Heart left ventricle (tissue), 13 donors: ENCODE results near the gene ATP9B.

Source experiments
- POLR2A ChIP-seq, 2 donors: fragments of 450-650 bp; IDR thresholded peaks; one replicate each; pipeline ENCODE4 v1.6.1; 2017; ENCODE audit warnings: antibody characterized with exemption in 2 of 2, mild to moderate bottlenecking in 2 of 2, moderate library complexity in 2 of 2
- TF ChIP-seq, protein P1 (sequence below), 12 donors: fragments of 200-600 bp; sonication (generic) in 4 of 12; IDR thresholded peaks; one replicate each; pipeline versions ENCODE4 v1.5.0 to v1.8.0; 2018 to 2022; ENCODE audit warnings: antibody characterized with exemption in 12 of 12, mild to moderate bottlenecking in 5 of 12
- donor health status: ischemic (EF 13 %, LVEDD 7.1; RV severe dilation, severe dysfunction).
- donor health status: DM: no; HTN: yes; CAD: no.
- donor health status: DM: no; HTN: no; CAD: no.
- donor health status: ischemic (EF 25% LVEDD 6.9; RV normal size, moderate dysfunction).
- donor health status: ischemic (EF 25% LVEDD 5.7; RV mildly dilated, moderate dysfunction).
- donor health status: ischemic (EF 35%, LVEDD 5.7; RV mildly dilated, moderate dysfunction).
- donor health status: nonischemic (EF 11% LVEDD 7.7; RV severe dilation, severe dysfunction).
- donor health status: DM: yes; HTN: yes; CAD: no.
- donor health status: PGD.
- donor health status: ischemic (EF 29% LVEDD 5.4; RV normal size, mild dysfunction).
- donor health status: nonischemic (EF 23%, LVEDD 6.1; RV moderate dilation, normal function).

DNA sequence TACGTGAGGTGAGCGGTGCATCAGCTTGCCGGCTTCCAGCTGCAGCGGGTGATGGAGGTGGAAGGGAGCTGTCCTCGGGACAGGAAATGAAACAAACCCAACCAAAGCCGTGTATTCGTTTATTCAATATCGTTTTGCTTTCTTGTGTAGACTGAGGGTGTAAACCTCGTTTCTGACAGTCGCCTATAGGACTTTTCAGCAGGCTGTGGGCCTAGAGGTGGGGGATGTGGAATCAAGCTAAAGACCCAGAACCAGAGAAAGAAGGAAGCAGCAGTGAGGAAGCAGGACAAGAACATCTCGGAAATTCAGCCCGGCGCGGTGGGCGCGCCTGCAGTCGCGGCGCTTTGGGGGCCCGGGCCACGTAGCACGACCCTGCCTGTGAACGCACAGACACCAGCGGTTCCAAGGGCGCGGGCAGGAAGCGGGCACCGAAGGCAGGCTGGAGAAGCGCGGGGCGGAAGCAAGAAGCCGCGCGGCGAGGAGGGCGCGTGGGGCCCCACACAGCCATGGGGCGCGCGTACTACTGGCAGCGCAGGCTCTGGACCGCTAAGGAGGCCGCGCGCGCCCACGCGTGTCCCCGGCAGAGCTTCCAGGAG is 755 bp upstream of the ATP9B start:
- TF ChIP-seq, protein P1, sequence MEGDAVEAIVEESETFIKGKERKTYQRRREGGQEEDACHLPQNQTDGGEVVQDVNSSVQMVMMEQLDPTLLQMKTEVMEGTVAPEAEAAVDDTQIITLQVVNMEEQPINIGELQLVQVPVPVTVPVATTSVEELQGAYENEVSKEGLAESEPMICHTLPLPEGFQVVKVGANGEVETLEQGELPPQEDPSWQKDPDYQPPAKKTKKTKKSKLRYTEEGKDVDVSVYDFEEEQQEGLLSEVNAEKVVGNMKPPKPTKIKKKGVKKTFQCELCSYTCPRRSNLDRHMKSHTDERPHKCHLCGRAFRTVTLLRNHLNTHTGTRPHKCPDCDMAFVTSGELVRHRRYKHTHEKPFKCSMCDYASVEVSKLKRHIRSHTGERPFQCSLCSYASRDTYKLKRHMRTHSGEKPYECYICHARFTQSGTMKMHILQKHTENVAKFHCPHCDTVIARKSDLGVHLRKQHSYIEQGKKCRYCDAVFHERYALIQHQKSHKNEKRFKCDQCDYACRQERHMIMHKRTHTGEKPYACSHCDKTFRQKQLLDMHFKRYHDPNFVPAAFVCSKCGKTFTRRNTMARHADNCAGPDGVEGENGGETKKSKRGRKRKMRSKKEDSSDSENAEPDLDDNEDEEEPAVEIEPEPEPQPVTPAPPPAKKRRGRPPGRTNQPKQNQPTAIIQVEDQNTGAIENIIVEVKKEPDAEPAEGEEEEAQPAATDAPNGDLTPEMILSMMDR (IDR thresholded peaks at IDR 0.05): no peak
- no peak for TF ChIP-seq POLR2A (IDR thresholded peaks at IDR 0.05)
